GM23338 (cell line): Measurements from ENCODE around the gene CCDC3. TPM values are rescaled to one million over a fixed set of nuclear protein-coding genes. Genes with fewer than 3 reads are reported as not detected.

Experiments used
- ATAC-seq: fragments of 200-7000 bp; cut with Tn5 transposase; 3 replicates; pipeline ENCODE4 v1.9.1; 2020
- DNase-seq: peaks from one replicate; pipeline ENCODE4 v3.0.0-alpha.2; 2015; ENCODE audit warnings: low spot score
- H2AFZ ChIP-seq: fragments of 200-600 bp; sonication (generic); 2 replicates; pipeline ENCODE4 v1.8.0; 2016; ENCODE audit warnings: antibody characterized with exemption, mild to moderate bottlenecking, moderate library complexity
- H3F3A ChIP-seq: fragments of 200-600 bp; sonication (generic); replicated peaks from 2 replicates; pipeline ENCODE4 v1.8.0; 2017; ENCODE audit warnings: antibody characterized with exemption, mixed run types, low read depth
- H3K27ac ChIP-seq: fragments of 200-600 bp; sonication (generic); 2 replicates; pipeline ENCODE4 v1.6.1; 2016; ENCODE audit warnings: low read depth
- H3K27me3 ChIP-seq: fragments of 200-600 bp; sonication (generic); 2 replicates; pipeline ENCODE4 v1.8.0; 2016; ENCODE audit warnings: mild to moderate bottlenecking, mixed run types, moderate library complexity; ENCODE audit not compliant: insufficient read depth
- H3K36me3 ChIP-seq: fragments of 200-600 bp; sonication (generic); 2 replicates; pipeline ENCODE4 v1.8.0; 2016; ENCODE audit warnings: mild to moderate bottlenecking; ENCODE audit not compliant: insufficient read depth
- H3K4me1 ChIP-seq: fragments of 200-600 bp; sonication (generic); 2 replicates; pipeline ENCODE4 v1.8.0; 2016; ENCODE audit warnings: mild to moderate bottlenecking, moderate library complexity; ENCODE audit not compliant: insufficient read depth
- H3K4me2 ChIP-seq: fragments of 200-600 bp; sonication (generic); 2 replicates; pipeline ENCODE4 v1.7.1; 2017; ENCODE audit warnings: mixed run types
- H3K4me3 ChIP-seq: fragments of 200-600 bp; sonication (generic); 2 replicates; pipeline ENCODE4 v1.6.1; 2016; ENCODE audit warnings: mixed run types
- H3K79me2 ChIP-seq: fragments of 200-600 bp; sonication (generic); replicated peaks from 2 replicates; pipeline ENCODE4 v1.8.0; 2017; ENCODE audit warnings: mild to moderate bottlenecking; ENCODE audit not compliant: insufficient read depth
- H3K9me2 ChIP-seq: fragments of 200-600 bp; sonication (generic); 2 replicates; pipeline ENCODE4 v1.8.0; 2017; ENCODE audit not compliant: insufficient read depth
- H4K20me1 ChIP-seq: fragments of 200-600 bp; sonication (generic); replicated peaks from 2 replicates; pipeline ENCODE4 v1.8.0; 2017; ENCODE audit warnings: mild to moderate bottlenecking; ENCODE audit not compliant: insufficient read depth
- H3K27ac Mint-ChIP-seq: 2 replicates; pipeline ENCODE4 v1.8.0; 2020; ENCODE audit warnings: inconsistent platforms, mild to moderate bottlenecking, moderate library complexity, mixed read lengths
- H3K27me3 Mint-ChIP-seq: 3 replicates; pipeline ENCODE4 v1.8.0; 2022; ENCODE audit warnings: low read depth, mild to moderate bottlenecking, moderate library complexity, mixed read lengths, inconsistent platforms; ENCODE audit not compliant: insufficient read depth, poor library complexity
- H3K36me3 Mint-ChIP-seq: 3 replicates; pipeline ENCODE4 v1.8.0; 2021; ENCODE audit warnings: low read depth, mild to moderate bottlenecking, inconsistent platforms, moderate library complexity, mixed read lengths
- H3K4me1 Mint-ChIP-seq: 3 replicates; pipeline ENCODE4 v1.8.0; 2020; ENCODE audit warnings: mild to moderate bottlenecking, inconsistent platforms, mixed read lengths
- H3K4me3 Mint-ChIP-seq: 3 replicates; pipeline ENCODE4 v1.8.0; 2021; ENCODE audit warnings: moderate library complexity, mild to moderate bottlenecking, inconsistent platforms, mixed read lengths
- H3K9me3 Mint-ChIP-seq: 3 replicates; pipeline ENCODE4 v1.8.0; 2020; ENCODE audit warnings: moderate library complexity, mild to moderate bottlenecking, inconsistent platforms, mixed read lengths
- CREB1 ChIP-seq: fragments of 250-450 bp; sonication (Bioruptor Pico); IDR thresholded peaks from 2 replicates; pipeline ENCODE4 v1.5.0; 2020; ENCODE audit warnings: low read depth, mild to moderate bottlenecking, moderate library complexity
- CTCF ChIP-seq, 2 experiments: fragments of 200-600 bp in 1 of 2; sonication (generic) in 1 of 2; conservative IDR thresholded peaks; 2 replicates each; pipeline versions ENCODE4 v1.5.1 to v1.6.1; 2016 to 2017; ENCODE audit warnings: antibody characterized with exemption in 2 of 2, low read depth in 2 of 2, mild to moderate bottlenecking in 2 of 2, moderate library complexity in 1 of 2
- EZH2 ChIP-seq: fragments of 200-600 bp; sonication (generic); IDR thresholded peaks from one replicate; pipeline ENCODE4 v1.8.0; 2017; ENCODE audit warnings: antibody characterized with exemption, mild to moderate bottlenecking, low read depth; ENCODE audit not compliant: unreplicated experiment
- EZH2phosphoT487 ChIP-seq: fragments of 200-600 bp; sonication (generic); IDR thresholded peaks from one replicate; pipeline ENCODE4 v1.8.1; 2018; ENCODE audit warnings: antibody characterized with exemption; ENCODE audit not compliant: unreplicated experiment
- NANOG ChIP-seq: IDR thresholded peaks from 2 replicates; pipeline ENCODE4 v1.6.1; 2016; ENCODE audit warnings: antibody characterized with exemption, borderline replicate concordance
- POLR2AphosphoS5 ChIP-seq: IDR thresholded peaks from 2 replicates; pipeline ENCODE4 v1.6.1; 2016; ENCODE audit warnings: antibody characterized with exemption, low read depth
- STAT1 ChIP-seq: IDR thresholded peaks from one replicate; pipeline ENCODE4 v1.6.1; 2016; ENCODE audit warnings: antibody characterized with exemption; ENCODE audit not compliant: unreplicated experiment
- ZNF114 ChIP-seq: fragments of 250-450 bp; sonication (Bioruptor Pico); IDR thresholded peaks from 2 replicates; pipeline ENCODE4 v1.5.0; 2020; ENCODE audit warnings: mild to moderate bottlenecking, moderate library complexity
- ZNF331 ChIP-seq: fragments of 250-450 bp; sonication (Bioruptor Pico); IDR thresholded peaks from 2 replicates; pipeline ENCODE4 v1.5.0; 2020; ENCODE audit warnings: low read depth, mild to moderate bottlenecking, moderate library complexity
- ZNF462 ChIP-seq: fragments of 250-450 bp; sonication (Bioruptor Pico); IDR thresholded peaks from 2 replicates; pipeline ENCODE4 v1.5.0; 2020; ENCODE audit warnings: mild to moderate bottlenecking, moderate library complexity
- polyA plus RNA-seq: library from polyadenylated mRNA; unstranded; fragments of >200 nt; fragmentation: Nextera tagmentation; extraction: Ambion mirVana; gene quantifications from 2 replicates; pipeline ENCODE4 v1.2.1, GENCODE V29; 2016
- total RNA-seq: library from RNA; depleted of rRNA; stranded (reverse); fragments of >200 nt; shearing (Covaris generic); gene quantifications from 2 replicates; pipeline ENCODE4 v1.2.3, GENCODE V29; 2014
- TF ChIP-seq, protein P1 (sequence below): IDR thresholded peaks from one replicate; pipeline ENCODE4 v1.6.1; 2018; ENCODE audit warnings: antibody characterized with exemption; ENCODE audit not compliant: unreplicated experiment

Gene CCDC3
- total and polyA plus RNA-seq, 2 experiments from 2014 or later: 1.4 to 5.2 TPM

GRCh38 chr10:12877150-12877549 lies 124.4 kb downstream of the CCDC3 start:
- Histone ChIP-seq H3K79me2 (no peaks in the 10 kb centered on the region), H3K36me3 (no peaks in the 10 kb centered on the region), H2AFZ (no peak overlapping the region), H3K4me2 (no peak overlapping the region), H3K9me2 (no peaks in the 10 kb centered on the region), H4K20me1 (no peaks in the 10 kb centered on the region), H3K27ac (no peak overlapping the region), H3K4me1 (no peaks in the 10 kb centered on the region), H3K4me3 (no peak overlapping the region), H3F3A (no peaks in the 10 kb centered on the region), H3K27me3 (no peaks in the 10 kb centered on the region)
- Mint-ChIP-seq H3K27ac (no peak overlapping the region), H3K9me3 (no peaks in the 10 kb centered on the region), H3K36me3 (no peaks in the 10 kb centered on the region), H3K27me3 (peaks cover 6% of the 10 kb centered on the region), H3K4me3 (no peak overlapping the region), H3K4me1 (no peaks in the 10 kb centered on the region)
- DNase-seq (no peak), ATAC-seq (no peak)
- no peak for TF ChIP-seq EZH2phosphoT487
- no peak for TF ChIP-seq POLR2AphosphoS5
- TF ChIP-seq, protein P1, sequence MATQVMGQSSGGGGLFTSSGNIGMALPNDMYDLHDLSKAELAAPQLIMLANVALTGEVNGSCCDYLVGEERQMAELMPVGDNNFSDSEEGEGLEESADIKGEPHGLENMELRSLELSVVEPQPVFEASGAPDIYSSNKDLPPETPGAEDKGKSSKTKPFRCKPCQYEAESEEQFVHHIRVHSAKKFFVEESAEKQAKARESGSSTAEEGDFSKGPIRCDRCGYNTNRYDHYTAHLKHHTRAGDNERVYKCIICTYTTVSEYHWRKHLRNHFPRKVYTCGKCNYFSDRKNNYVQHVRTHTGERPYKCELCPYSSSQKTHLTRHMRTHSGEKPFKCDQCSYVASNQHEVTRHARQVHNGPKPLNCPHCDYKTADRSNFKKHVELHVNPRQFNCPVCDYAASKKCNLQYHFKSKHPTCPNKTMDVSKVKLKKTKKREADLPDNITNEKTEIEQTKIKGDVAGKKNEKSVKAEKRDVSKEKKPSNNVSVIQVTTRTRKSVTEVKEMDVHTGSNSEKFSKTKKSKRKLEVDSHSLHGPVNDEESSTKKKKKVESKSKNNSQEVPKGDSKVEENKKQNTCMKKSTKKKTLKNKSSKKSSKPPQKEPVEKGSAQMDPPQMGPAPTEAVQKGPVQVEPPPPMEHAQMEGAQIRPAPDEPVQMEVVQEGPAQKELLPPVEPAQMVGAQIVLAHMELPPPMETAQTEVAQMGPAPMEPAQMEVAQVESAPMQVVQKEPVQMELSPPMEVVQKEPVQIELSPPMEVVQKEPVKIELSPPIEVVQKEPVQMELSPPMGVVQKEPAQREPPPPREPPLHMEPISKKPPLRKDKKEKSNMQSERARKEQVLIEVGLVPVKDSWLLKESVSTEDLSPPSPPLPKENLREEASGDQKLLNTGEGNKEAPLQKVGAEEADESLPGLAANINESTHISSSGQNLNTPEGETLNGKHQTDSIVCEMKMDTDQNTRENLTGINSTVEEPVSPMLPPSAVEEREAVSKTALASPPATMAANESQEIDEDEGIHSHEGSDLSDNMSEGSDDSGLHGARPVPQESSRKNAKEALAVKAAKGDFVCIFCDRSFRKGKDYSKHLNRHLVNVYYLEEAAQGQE: no peak
- TF ChIP-seq NANOG: no peak
- no peak for TF ChIP-seq STAT1
- TF ChIP-seq EZH2: no peak
- TF ChIP-seq ZNF462 (CRISPR knock-in tag): no peak
- TF ChIP-seq CREB1 (CRISPR knock-in tag): no peak
- no peak for TF ChIP-seq ZNF331
- TF ChIP-seq ZNF114 (CRISPR knock-in tag): no peak
- TF ChIP-seq CTCF (conservative IDR thresholded peaks at IDR 0.05; ENCODE audit: low read depth in 2 of 2): no peak
